Neural crest cell (in vitro differentiated cells): ENCODE data around the gene REEP1. TPM values are rescaled to one million over a fixed set of nuclear protein-coding genes. Genes with fewer than 3 reads are reported as not detected.
"Not testable (repeated sequence)": the region's sequence is repeated elsewhere in the genome, so short reads cannot be mapped to it uniquely, and the experiment has no call there.

Experiments
- DNase-seq: peaks from one replicate; pipeline ENCODE4 v3.0.0; 2021; ENCODE audit warnings: low read depth, mixed read lengths, low spot score
- H3K27ac Mint-ChIP-seq: one replicate; pipeline ENCODE4 v1.8.0; 2021; ENCODE audit warnings: mild to moderate bottlenecking, mixed read lengths; ENCODE audit not compliant: unreplicated experiment
- H3K27me3 Mint-ChIP-seq: 2 replicates; pipeline ENCODE4 v1.8.0; 2021; ENCODE audit warnings: low read depth, mild to moderate bottlenecking, mixed read lengths
- H3K36me3 Mint-ChIP-seq: 2 replicates; pipeline ENCODE4 v1.8.0; 2021; ENCODE audit warnings: low read depth, mild to moderate bottlenecking, mixed read lengths
- H3K4me1 Mint-ChIP-seq: 2 replicates; pipeline ENCODE4 v1.8.0; 2021; ENCODE audit warnings: mixed read lengths
- H3K4me3 Mint-ChIP-seq: one replicate; pipeline ENCODE4 v1.8.0; 2021; ENCODE audit warnings: mild to moderate bottlenecking, mixed read lengths
- H3K9me3 Mint-ChIP-seq: 2 replicates; pipeline ENCODE4 v1.8.0; 2021; ENCODE audit warnings: mixed read lengths
- total RNA-seq: library from RNA; stranded (reverse); gene quantifications from 2 replicates; pipeline ENCODE4 v1.2.1, GENCODE V29; 2021
- TF ChIP-seq, protein P1 (sequence below): fragments of 200-600 bp; sonication (generic); conservative IDR thresholded peaks from 2 replicates; pipeline ENCODE4 v1.5.0; 2021; ENCODE audit warnings: antibody characterized with exemption, mild to moderate bottlenecking

REEP1 gene
- total RNA-seq, 1 donor from 2014 or later: 12.3 TPM

- H3K36me3 Mint-ChIP-seq: no peaks in the 10 kb centered on the region
- H3K27ac Mint-ChIP-seq: no peak overlapping the region
- TF ChIP-seq, protein P1, sequence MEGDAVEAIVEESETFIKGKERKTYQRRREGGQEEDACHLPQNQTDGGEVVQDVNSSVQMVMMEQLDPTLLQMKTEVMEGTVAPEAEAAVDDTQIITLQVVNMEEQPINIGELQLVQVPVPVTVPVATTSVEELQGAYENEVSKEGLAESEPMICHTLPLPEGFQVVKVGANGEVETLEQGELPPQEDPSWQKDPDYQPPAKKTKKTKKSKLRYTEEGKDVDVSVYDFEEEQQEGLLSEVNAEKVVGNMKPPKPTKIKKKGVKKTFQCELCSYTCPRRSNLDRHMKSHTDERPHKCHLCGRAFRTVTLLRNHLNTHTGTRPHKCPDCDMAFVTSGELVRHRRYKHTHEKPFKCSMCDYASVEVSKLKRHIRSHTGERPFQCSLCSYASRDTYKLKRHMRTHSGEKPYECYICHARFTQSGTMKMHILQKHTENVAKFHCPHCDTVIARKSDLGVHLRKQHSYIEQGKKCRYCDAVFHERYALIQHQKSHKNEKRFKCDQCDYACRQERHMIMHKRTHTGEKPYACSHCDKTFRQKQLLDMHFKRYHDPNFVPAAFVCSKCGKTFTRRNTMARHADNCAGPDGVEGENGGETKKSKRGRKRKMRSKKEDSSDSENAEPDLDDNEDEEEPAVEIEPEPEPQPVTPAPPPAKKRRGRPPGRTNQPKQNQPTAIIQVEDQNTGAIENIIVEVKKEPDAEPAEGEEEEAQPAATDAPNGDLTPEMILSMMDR: no peak
- H3K9me3 Mint-ChIP-seq: peaks cover 2% of the 10 kb centered on the region
- H3K27me3 Mint-ChIP-seq: peaks cover 9% of the 10 kb centered on the region
- no peaks in the 10 kb centered on the region for H3K4me1 Mint-ChIP-seq
- no peak overlapping the region for H3K4me3 Mint-ChIP-seq
- DNase-seq: no peak
These were observed 10.0 kb upstream of the REEP1 start for GRCh38 chr2:86347401-86347800.

- H3K27ac Mint-ChIP-seq, H3K36me3 Mint-ChIP-seq, H3K9me3 Mint-ChIP-seq, H3K4me3 Mint-ChIP-seq, H3K4me1 Mint-ChIP-seq, DNase-seq: not testable (repeated sequence)
- peaks cover 20% of the 10 kb centered on the region for H3K27me3 Mint-ChIP-seq
These were observed 8.5 kb upstream of the REEP1 start for GRCh38 chr2:86345783-86346370.

DNA sequence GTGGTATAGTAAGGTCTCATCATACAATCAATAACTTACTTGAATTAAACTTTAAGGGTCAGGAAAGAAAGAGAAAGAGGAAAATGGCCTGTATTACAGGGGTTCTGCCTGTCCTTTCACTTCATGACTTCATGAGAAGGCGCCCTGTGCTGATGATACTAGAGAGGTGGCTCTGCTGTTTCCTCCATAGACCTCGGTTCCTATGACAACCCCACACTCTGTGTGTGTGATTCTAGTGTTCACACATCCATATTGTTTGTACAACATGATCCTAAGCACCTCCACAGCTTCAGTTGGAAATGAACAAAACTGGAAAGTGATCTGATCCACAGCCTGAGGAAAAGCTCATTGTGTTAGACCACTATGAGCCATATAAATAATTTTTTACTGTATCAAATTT lies 7.0 kb upstream of the REEP1 start:
- Mint-ChIP-seq H3K9me3 (peaks cover 7% of the 10 kb centered on the region), H3K27me3 (peaks cover 35% of the 10 kb centered on the region), H3K4me1 (no peaks in the 10 kb centered on the region), H3K27ac (no peak overlapping the region), H3K36me3 (no peaks in the 10 kb centered on the region), H3K4me3 (no peak overlapping the region)
- TF ChIP-seq, protein P1: no peak
- no peak for DNase-seq

GRCh38 chr2:86342488-86342887 lies 5.1 kb upstream of the REEP1 start:
- peaks cover 52% of the 10 kb centered on the region for H3K27me3 Mint-ChIP-seq
- peaks cover 6% of the 10 kb centered on the region for H3K4me1 Mint-ChIP-seq
- H3K9me3 Mint-ChIP-seq: peaks cover 7% of the 10 kb centered on the region
- DNase-seq: no peak
- TF ChIP-seq, protein P1: no peak
- no peak overlapping the region for H3K4me3 Mint-ChIP-seq
- H3K36me3 Mint-ChIP-seq: no peaks in the 10 kb centered on the region
- H3K27ac Mint-ChIP-seq: no peak overlapping the region

DNA sequence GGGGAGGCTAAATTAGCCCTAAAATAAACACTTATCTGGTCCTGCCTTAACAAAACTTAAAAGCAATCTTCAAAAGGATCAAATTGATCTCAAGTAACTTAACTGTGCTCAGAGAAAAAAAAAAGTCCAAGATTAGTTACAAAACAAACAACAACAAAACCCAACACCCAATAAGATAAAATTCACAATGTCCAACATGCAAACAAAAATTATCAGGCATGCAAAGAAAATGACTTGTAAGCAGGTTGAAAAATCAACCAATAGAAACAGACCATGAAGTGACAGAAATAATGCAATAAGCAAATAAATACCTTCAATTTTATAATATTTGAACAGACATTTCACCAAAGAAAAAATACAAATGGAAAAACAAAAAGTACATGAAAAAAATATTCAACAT lies 4.0 kb upstream of the REEP1 start:
- H3K4me1 Mint-ChIP-seq: peaks cover 9% of the 10 kb centered on the region
- H3K36me3 Mint-ChIP-seq: no peaks in the 10 kb centered on the region
- DNase-seq: no peak
- H3K4me3 Mint-ChIP-seq: no peak overlapping the region
- TF ChIP-seq, protein P1: no peak
- peaks cover 7% of the 10 kb centered on the region for H3K9me3 Mint-ChIP-seq
- H3K27me3 Mint-ChIP-seq: peaks cover 57% of the 10 kb centered on the region
- no peak overlapping the region for H3K27ac Mint-ChIP-seq

DNA sequence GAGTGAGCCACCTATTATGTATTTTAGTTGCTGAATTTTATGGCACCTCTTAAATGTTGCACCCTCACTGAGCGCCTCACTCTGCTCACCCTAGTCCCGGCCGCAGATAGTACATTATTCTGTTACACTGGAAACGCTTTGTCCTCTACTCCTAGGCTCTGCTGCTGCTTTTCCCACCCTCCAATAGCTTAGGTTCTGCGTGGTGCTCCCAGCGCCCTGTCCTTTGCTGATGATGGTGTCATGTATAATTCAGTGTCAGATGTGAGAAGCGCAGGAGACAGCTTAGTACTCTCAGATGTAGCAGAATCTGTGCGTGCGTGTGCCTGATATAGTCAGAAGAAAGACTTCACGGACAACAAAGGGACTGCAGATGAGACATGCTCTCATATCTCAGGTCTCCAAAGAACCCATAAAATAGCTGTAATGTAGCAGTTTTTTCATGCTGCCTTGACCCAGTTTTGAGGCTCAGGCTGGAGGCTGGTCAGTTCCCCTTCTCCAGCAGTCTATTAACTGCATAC lies 1.4 kb upstream of the REEP1 start:
- H3K4me3 Mint-ChIP-seq: peak overlapping the region; percentile 90
- DNase-seq: no peak
- H3K27ac Mint-ChIP-seq: no peak overlapping the region
- TF ChIP-seq, protein P1: no peak
- peaks cover 7% of the 10 kb centered on the region for H3K9me3 Mint-ChIP-seq
- H3K36me3 Mint-ChIP-seq: no peaks in the 10 kb centered on the region
- peaks cover 20% of the 10 kb centered on the region for H3K4me1 Mint-ChIP-seq
- peaks cover 79% of the 10 kb centered on the region for H3K27me3 Mint-ChIP-seq
